SIG-M5 (cell line): Measurements from ENCODE around the gene MARCHF5.
"Not testable (repeated sequence)": the region's sequence is repeated elsewhere in the genome, so short reads cannot be mapped to it uniquely, and the experiment has no call there.

Experiments used
- DNase-seq: peaks from one replicate; lab custom pipeline; 2025; lab: John Stamatoyannopoulos, UW

The MARCHF5 gene

DNA sequence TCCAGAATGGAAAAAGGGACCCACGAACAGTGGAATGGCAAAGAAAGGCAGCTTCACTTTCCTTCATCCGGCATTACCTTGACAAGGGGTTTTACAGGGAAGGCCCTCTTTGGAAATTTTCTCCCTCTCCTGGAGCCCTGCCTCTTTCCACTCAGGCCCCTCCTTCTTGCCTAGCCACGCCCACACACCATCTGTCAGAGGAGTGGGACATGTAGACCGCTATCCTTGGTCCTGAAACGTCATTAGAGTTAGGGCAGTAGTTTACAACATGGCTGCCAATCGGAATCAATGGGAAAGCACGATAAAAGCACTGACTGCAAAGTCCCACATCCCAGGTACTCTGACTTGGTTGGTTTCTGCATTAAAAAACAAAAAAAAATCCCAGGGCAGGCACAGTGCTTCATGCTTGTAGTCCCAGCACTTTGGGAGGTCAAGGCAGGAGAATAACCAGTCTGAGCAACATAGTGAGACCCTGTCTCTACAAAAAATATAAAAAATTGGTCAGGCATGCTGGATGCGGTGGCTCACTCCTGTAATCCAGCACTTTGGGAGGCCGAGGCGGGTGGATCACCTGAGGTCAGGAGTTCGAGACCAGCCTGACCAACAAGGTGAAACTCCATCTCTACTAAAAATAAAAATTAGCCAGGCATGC, 96.4 kb downstream of the MARCHF5 start:
- DNase-seq, result no peak

DNA sequence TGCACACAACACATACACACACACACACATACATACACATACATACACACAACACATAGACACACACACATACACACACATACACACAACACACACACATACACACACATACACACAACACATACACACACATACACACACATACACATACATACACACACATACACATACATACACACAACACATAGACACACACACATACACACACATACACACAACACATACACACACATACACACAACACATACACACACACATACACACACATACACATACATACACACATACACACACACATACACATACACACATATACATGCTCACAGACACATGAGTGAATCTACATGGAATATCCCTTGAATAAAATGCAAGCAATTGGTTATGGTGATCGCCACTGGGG, 102.2 kb downstream of the MARCHF5 start:
- DNase-seq, result not testable (repeated sequence)

- no peak for DNase-seq
These were observed 104.3 kb downstream of the MARCHF5 start for GRCh38 chr10:92395271-92395670.

DNA sequence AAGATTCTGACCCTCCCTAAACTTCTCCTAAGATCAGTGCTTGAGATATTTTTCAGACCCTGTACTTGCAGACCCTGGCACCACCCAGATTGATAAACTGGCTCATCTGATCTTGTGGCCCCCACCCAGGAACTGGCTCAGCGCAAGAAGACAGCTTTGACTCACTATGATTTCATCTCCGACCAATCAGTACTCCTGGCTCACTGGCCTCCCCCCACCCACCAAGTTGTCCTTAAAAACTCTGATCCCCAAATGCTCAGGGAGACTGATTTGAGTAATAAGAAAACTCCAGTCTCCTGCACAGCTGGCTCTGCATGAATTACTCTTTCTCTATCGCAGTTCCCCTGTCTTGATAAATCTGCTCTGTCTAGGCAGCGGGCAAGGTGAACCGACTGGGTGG, 111.3 kb downstream of the MARCHF5 start:
- DNase-seq, result not testable (repeated sequence)
